ENCODE results near the gene TCF25.
"Not testable (repeated sequence)": the region's sequence is repeated elsewhere in the genome, so short reads cannot be mapped to it uniquely, and the experiment has no call there.

TCF25 gene

DNA sequence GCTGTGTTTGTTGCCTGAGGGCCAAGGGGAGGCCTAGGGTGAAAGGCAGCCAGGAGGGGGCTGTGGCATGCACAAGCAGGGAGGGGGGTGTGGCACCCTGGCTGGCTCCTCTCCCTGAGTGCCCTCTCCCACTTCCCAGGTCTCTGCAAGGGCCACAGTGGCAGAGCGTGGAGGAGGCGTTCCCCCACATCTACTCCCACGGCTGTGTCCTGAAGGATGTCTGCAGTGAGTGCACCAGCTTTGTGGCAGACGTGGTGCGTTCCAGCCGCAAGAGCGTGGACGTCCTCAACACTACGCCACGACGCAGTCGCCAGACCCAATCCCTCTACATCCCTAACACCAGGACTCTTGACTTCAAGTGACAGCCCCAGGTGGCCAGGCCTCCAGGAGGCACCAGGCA lies 3.5 kb upstream of the TCF25 start:
- H3K4me3 ChIP-seq (replicated peaks; ENCODE audit: low read depth, low read length): no peak overlapping the region
- no peak for TF ChIP-seq CTCF (IDR thresholded peaks at IDR 0.05; ENCODE audit: low read depth, low read length, missing control alignments)
- DNase-seq (ENCODE audit: extremely low read depth, low read depth): no peak

DNA sequence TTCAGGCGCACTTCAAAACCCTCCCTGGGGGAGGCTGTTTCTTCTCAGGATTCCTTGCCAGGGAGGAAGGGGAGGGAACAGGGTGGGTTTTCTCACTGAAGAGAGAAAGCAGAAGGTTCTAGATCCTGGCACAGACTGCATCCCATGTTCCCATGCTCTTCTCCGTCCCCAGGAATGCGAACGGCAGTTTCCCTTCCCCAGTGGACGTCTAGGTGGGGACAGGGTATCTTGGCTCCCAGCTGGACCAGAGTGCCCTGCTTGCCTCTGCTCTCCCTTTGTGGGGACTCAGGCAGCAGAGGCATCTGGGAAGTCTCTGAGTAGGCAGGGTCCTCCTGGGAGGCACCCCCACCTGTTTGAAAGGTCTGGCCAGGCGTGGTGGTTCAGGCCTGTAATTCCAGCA lies 3.0 kb upstream of the TCF25 start:
- no peak for TF ChIP-seq CTCF (IDR thresholded peaks at IDR 0.05; ENCODE audit: low read depth, low read length, missing control alignments)

DNA sequence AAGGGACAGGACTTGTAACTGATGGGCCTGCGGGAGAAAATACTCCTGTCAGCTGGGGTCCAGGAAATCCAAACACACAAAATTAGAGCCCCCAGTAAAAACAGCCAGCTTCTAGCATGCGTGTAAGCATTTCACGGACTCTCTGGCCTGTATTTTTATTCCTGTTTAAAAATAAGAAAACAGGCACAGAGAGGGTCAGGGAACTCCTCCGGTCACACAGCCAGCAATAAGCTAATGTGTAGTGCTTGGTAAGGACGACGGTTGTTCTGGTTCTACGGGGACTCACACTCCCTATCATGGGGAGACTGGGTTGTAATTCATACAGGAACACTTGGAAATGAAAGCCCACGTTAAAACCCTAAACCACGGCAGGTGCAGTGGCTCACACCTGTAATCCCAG lies 1.5 kb upstream of the TCF25 start:
- DNase-seq (ENCODE audit: extremely low read depth, low read depth): no peak
- H3K4me3 ChIP-seq (replicated peaks; ENCODE audit: low read depth, low read length): no peak overlapping the region
- no peak for TF ChIP-seq CTCF (IDR thresholded peaks at IDR 0.05; ENCODE audit: low read depth, low read length, missing control alignments)

More for the DNA sequence above, 3.0 kb upstream of the TCF25 start:
- no peak overlapping the region for H3K4me3 ChIP-seq (replicated peaks; ENCODE audit: low read depth, low read length)
- no peak for DNase-seq (ENCODE audit: extremely low read depth, low read depth)

GRCh38 chr16:89873972-89874689 lies 739 bp downstream of the TCF25 start:
- peak overlapping the region; percentile 69 for H3K4me3 ChIP-seq (replicated peaks; ENCODE audit: low read depth, low read length)
- no peak for TF ChIP-seq CTCF (IDR thresholded peaks at IDR 0.05; ENCODE audit: low read depth, low read length, missing control alignments)
- peak; percentile 82 for DNase-seq (ENCODE audit: extremely low read depth, low read depth)

- not testable (repeated sequence) for H3K4me3 ChIP-seq (replicated peaks; ENCODE audit: low read depth, low read length); DNase-seq (ENCODE audit: extremely low read depth, low read depth)
Measured at GRCh38 chr16:89879123-89879522, 5.7 kb downstream of the TCF25 start.

- no peak for TF ChIP-seq CTCF (IDR thresholded peaks at IDR 0.05; ENCODE audit: low read depth, low read length, missing control alignments)
- DNase-seq (ENCODE audit: extremely low read depth, low read depth): no peak
- H3K4me3 ChIP-seq (replicated peaks; ENCODE audit: low read depth, low read length): no peak overlapping the region
Measured at GRCh38 chr16:89880477-89881367, 7.3 kb downstream of the TCF25 start.

GRCh38 chr16:89881368-89881730 lies 8.0 kb downstream of the TCF25 start:
- H3K4me3 ChIP-seq (replicated peaks; ENCODE audit: low read depth, low read length): no peak overlapping the region
- TF ChIP-seq CTCF (IDR thresholded peaks at IDR 0.05; ENCODE audit: low read depth, low read length, missing control alignments): no peak

More at GRCh38 chr16:89881368-89881730, 8.0 kb downstream of the TCF25 start:
- no peak for DNase-seq (ENCODE audit: extremely low read depth, low read depth)
